Liver (tissue), 3 donors: Measurements from ENCODE around the gene PCDHGB2.

Experiments used
- RAD21 ChIP-seq, 2 donors: IDR thresholded peaks; 2 replicates each; pipeline ENCODE4 v1.6.1; 2016; ENCODE audit warnings: antibody characterized with exemption in 2 of 2, mild to moderate bottlenecking in 2 of 2
- TAF1 ChIP-seq: conservative IDR thresholded peaks from 2 replicates; pipeline ENCODE4 v1.6.1; 2016; ENCODE audit warnings: antibody characterized with exemption, mild to moderate bottlenecking
- TF ChIP-seq, protein P1 (sequence below): fragments of 150-350 bp; IDR thresholded peaks from 2 replicates; pipeline ENCODE4 v1.5.1; 2017; ENCODE audit warnings: improper control_type of control experiment, low read depth, low read length; ENCODE audit not compliant: missing input control
- TF ChIP-seq, protein P2 (sequence below): IDR thresholded peaks from 2 replicates; pipeline ENCODE4 v1.6.1; 2016; ENCODE audit warnings: antibody characterized with exemption
- donor health status: healthy.
- donor health status: healthy.

DNA sequence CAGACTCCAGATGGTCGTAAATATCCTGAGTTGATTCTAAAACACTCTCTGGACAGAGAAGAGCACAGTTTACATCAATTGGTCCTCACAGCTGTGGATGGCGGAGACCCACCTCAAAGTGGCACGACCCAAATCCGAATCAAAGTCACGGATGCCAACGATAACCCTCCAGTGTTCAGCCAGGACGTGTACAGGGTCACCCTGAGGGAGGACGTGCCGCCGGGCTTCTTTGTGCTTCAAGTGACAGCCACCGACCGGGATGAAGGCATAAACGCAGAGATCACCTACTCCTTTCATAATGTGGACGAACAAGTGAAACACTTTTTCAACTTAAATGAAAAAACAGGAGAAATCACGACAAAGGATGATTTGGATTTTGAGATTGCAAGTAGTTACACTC lies 891 bp downstream of the PCDHGB2 start:
- TF ChIP-seq, protein P1, sequence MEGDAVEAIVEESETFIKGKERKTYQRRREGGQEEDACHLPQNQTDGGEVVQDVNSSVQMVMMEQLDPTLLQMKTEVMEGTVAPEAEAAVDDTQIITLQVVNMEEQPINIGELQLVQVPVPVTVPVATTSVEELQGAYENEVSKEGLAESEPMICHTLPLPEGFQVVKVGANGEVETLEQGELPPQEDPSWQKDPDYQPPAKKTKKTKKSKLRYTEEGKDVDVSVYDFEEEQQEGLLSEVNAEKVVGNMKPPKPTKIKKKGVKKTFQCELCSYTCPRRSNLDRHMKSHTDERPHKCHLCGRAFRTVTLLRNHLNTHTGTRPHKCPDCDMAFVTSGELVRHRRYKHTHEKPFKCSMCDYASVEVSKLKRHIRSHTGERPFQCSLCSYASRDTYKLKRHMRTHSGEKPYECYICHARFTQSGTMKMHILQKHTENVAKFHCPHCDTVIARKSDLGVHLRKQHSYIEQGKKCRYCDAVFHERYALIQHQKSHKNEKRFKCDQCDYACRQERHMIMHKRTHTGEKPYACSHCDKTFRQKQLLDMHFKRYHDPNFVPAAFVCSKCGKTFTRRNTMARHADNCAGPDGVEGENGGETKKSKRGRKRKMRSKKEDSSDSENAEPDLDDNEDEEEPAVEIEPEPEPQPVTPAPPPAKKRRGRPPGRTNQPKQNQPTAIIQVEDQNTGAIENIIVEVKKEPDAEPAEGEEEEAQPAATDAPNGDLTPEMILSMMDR: no peak
- TF ChIP-seq, protein P2, sequence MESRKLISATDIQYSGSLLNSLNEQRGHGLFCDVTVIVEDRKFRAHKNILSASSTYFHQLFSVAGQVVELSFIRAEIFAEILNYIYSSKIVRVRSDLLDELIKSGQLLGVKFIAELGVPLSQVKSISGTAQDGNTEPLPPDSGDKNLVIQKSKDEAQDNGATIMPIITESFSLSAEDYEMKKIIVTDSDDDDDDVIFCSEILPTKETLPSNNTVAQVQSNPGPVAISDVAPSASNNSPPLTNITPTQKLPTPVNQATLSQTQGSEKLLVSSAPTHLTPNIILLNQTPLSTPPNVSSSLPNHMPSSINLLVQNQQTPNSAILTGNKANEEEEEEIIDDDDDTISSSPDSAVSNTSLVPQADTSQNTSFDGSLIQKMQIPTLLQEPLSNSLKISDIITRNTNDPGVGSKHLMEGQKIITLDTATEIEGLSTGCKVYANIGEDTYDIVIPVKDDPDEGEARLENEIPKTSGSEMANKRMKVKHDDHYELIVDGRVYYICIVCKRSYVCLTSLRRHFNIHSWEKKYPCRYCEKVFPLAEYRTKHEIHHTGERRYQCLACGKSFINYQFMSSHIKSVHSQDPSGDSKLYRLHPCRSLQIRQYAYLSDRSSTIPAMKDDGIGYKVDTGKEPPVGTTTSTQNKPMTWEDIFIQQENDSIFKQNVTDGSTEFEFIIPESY: no peak
- no peak for TF ChIP-seq TAF1
- no peak for TF ChIP-seq RAD21 (IDR thresholded peaks at IDR 0.05)
